ENCODE measurements around the gene LRIG1.

Gene LRIG1

DNA sequence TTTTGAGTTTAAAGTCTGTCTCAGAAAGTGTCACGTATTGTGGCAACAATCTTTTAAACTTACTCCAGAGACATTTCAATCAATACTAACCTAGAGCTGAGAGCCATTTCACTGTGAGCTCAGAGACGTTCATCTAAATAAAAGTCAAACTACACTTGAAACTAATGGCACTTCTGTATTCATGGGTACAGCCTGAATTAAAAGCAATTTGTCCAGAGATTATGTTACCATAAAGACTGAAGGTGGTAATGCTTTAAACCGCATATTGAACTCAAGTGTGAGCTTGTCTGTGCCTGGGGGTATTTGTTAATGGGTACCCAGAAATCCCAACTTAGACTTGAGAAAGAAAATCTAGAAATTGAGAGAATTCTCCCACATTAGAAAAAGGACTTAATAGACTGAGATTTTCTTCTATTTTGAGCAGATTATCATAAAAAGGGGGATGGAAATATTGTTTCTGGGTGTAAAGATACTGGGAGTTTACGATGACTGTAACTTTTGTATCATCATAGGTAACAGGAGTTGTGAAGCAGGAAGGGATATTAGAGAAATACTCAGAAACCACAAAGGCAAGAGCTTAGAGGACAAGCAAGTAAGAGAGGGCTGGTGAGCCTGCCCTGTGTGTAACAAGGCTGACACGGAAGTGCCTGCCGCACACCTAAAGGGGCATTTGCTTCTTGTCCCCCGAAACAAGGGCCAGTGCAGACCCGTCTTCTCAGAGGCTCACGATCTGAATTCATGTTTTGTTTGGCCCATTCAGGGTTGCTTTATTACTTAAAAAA lies 36.9 kb downstream of the LRIG1 start:
- no peak for TF ChIP-seq CTCF (IDR thresholded peaks at IDR 0.05; ENCODE audit: borderline replicate concordance, insufficient read depth, low read depth, low read length)
- H3K4me3 ChIP-seq (ENCODE audit: low read depth, low read length), result no peak overlapping the region

DNA sequence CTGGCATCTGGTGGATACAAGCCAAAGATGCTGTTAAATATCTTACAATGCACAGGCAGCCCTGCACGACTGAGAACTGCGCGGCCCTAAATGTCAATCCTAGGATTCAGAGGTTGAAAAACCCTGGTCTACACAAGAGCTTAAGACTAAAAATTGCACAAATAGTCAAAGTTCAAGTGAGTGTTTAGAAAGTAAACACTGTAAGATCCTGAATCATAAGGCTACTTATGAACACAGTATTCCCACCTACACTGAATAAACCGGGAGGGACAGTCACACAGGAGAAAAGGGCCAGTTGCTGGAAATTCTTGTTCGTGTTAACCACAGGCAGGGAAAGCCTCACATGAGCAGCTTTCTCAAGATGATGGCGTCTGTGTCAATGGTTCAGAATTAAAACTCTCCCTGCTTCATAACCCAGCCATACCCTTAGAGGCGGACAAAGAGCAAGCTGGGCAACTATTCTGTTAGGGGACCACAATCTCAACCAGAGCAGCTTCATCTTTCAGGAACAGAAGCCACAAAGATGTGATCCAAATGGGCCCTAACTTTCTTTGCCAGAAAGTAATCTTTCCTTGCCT lies 37.7 kb downstream of the LRIG1 start:
- no peak overlapping the region for H3K4me3 ChIP-seq (ENCODE audit: low read depth, low read length)
- TF ChIP-seq CTCF (IDR thresholded peaks at IDR 0.05; ENCODE audit: borderline replicate concordance, insufficient read depth, low read depth, low read length), result no peak

DNA sequence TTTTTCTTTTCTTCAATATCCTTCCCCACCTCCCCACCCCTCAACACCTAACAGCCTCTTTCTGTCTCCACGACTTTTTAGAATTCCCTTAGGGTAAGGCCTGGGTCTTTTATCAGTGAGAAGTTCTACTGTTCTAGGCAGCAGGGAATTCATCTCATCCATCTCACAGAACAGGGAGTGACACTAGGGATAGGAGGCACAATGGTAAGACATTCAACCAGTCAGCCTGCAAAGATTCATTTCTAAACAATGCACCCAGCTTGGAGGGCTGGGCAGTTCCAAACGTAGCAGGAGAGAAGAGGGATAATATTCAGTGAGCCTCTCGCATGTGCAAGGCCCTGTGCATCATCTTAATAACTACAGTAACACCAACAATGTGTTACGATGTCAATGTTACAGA lies 43.6 kb downstream of the LRIG1 start:
- no peak overlapping the region for H3K4me3 ChIP-seq (ENCODE audit: low read depth, low read length)
- no peak for TF ChIP-seq CTCF (IDR thresholded peaks at IDR 0.05; ENCODE audit: borderline replicate concordance, insufficient read depth, low read depth, low read length)

GRCh38 chr3:66456711-66457173 lies 44.1 kb downstream of the LRIG1 start:
- no peak overlapping the region for H3K4me3 ChIP-seq (ENCODE audit: low read depth, low read length)
- no peak for TF ChIP-seq CTCF (IDR thresholded peaks at IDR 0.05; ENCODE audit: borderline replicate concordance, insufficient read depth, low read depth, low read length)

DNA sequence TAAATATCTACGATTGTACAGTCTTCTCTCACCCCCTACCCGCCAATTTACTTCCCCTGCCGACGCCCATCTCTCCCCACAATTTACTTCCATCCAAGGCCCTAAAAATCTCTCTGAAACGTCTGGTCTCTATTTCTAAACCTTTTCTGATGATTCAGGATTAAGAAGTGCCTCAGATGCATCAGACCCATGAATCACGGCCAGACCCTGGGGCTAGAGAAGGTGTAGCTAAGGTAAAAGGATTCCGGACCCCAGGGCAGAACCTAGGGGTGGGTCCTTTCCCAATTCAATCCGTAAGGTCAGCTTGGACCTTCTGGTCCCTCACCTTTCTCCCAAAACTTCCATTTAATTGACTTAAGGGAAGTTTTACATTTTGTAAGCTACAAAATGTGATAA lies 46.4 kb downstream of the LRIG1 start:
- H3K4me3 ChIP-seq (ENCODE audit: low read depth, low read length), result no peak overlapping the region
- TF ChIP-seq CTCF (IDR thresholded peaks at IDR 0.05; ENCODE audit: borderline replicate concordance, insufficient read depth, low read depth, low read length), result no peak

- H3K4me3 ChIP-seq (ENCODE audit: low read depth, low read length), result no peak overlapping the region
Measured at GRCh38 chr3:66453651-66454463, 47.0 kb downstream of the LRIG1 start.

More at GRCh38 chr3:66453651-66454463, 47.0 kb downstream of the LRIG1 start:
- no peak for TF ChIP-seq CTCF (IDR thresholded peaks at IDR 0.05; ENCODE audit: borderline replicate concordance, insufficient read depth, low read depth, low read length)

Measured in GM12875 (cell line).